GM18873 (cell line): ENCODE data around the gene MLKL.
A peak's percentile ranks its signal among the peaks of the same experiment; 100 is the strongest.
"Not testable (repeated sequence)": the region's sequence is repeated elsewhere in the genome, so short reads cannot be mapped to it uniquely, and the experiment has no call there.

Source experiments
- ATAC-seq: cut with Tn5 transposase; IDR thresholded peaks from one replicate; pipeline ENCODE4 v1.9.1; 2021; ENCODE audit warnings: mild to moderate bottlenecking, moderate library complexity, moderate number of reproducible peaks; ENCODE audit not compliant: unreplicated experiment, low FRiP score

The MLKL gene

GRCh38 chr16:74711938-74712337, 11.3 kb upstream of the MLKL start:
- no peak for ATAC-seq

- no peak for ATAC-seq
Measured at GRCh38 chr16:74710401-74710800, 9.7 kb upstream of the MLKL start.

- ATAC-seq, result peak; percentile 74
Measured at GRCh38 chr16:74709441-74709877, 8.8 kb upstream of the MLKL start.

- no peak for ATAC-seq
Measured at GRCh38 chr16:74700116-74700437, 585 bp downstream of the MLKL start.

- no peak for ATAC-seq
Measured at GRCh38 chr16:74699666-74700065, 996 bp downstream of the MLKL start.

- ATAC-seq, result no peak
Measured at GRCh38 chr16:74698222-74698621, 2.4 kb downstream of the MLKL start.

- peak; percentile 84 for ATAC-seq
Measured at GRCh38 chr16:74695450-74696422, 4.9 kb downstream of the MLKL start.

- ATAC-seq, result no peak
Measured at GRCh38 chr16:74691093-74691855, 9.4 kb downstream of the MLKL start.

GRCh38 chr16:74682556-74682955, 18.1 kb downstream of the MLKL start:
- no peak for ATAC-seq

- ATAC-seq, result no peak
Measured at GRCh38 chr16:74680681-74681080, 20.0 kb downstream of the MLKL start.

GRCh38 chr16:74679983-74680382, 20.7 kb downstream of the MLKL start:
- ATAC-seq, result no peak

GRCh38 chr16:74677868-74678267, 22.8 kb downstream of the MLKL start:
- ATAC-seq, result no peak

GRCh38 chr16:74673876-74674275, 26.8 kb downstream of the MLKL start:
- ATAC-seq, result no peak

- ATAC-seq, result not testable (repeated sequence)
Measured at GRCh38 chr16:74668877-74669276, 31.8 kb downstream of the MLKL start.

- no peak for ATAC-seq
Measured at GRCh38 chr16:74667255-74667700, 33.4 kb downstream of the MLKL start.

- peak; percentile 100 for ATAC-seq
Measured at GRCh38 chr16:74666425-74667254, 34.0 kb downstream of the MLKL start, which contains the start of gene RFWD3. Gene RFWD3 (minus strand): TSS chr16:74666877. CDS start chr16:74661449, 5,428 bp downstream.

- ATAC-seq, result no peak
Measured at GRCh38 chr16:74666010-74666421, 34.6 kb downstream of the MLKL start.

- no peak for ATAC-seq
Measured at GRCh38 chr16:74661064-74661463, 39.6 kb downstream of the MLKL start.

GRCh38 chr16:74660383-74660782, 40.3 kb downstream of the MLKL start:
- no peak for ATAC-seq

- ATAC-seq, result no peak
Measured at GRCh38 chr16:74659041-74659440, 41.6 kb downstream of the MLKL start.
